NCI-H187 (cell line): ENCODE data around the gene HS1BP3.

Experiments
- DNase-seq, 2 experiments: peaks; one replicate each; lab custom pipeline; 2025; lab: John Stamatoyannopoulos, UW

HS1BP3 gene

GRCh38 chr2:20674974-20675679, 24.2 kb upstream of the HS1BP3 start:
- no peak for DNase-seq

GRCh38 chr2:20674309-20674965, 23.5 kb upstream of the HS1BP3 start:
- DNase-seq, result no peak

- no peak for DNase-seq
Measured at GRCh38 chr2:20673686-20674308, 22.9 kb upstream of the HS1BP3 start.

- DNase-seq, result no peak
Measured at GRCh38 chr2:20672201-20672951, 21.5 kb upstream of the HS1BP3 start.

GRCh38 chr2:20671736-20672080, 20.8 kb upstream of the HS1BP3 start:
- no peak for DNase-seq

GRCh38 chr2:20671036-20671735, 20.3 kb upstream of the HS1BP3 start:
- DNase-seq, result no peak

GRCh38 chr2:20670315-20671035, 19.6 kb upstream of the HS1BP3 start:
- no peak for DNase-seq

- no peak for DNase-seq
Measured at GRCh38 chr2:20669562-20670314, 18.8 kb upstream of the HS1BP3 start.

GRCh38 chr2:20668871-20669475, 18.1 kb upstream of the HS1BP3 start:
- DNase-seq, result no peak

- DNase-seq, result no peak
Measured at GRCh38 chr2:20668451-20668850, 17.6 kb upstream of the HS1BP3 start.

GRCh38 chr2:20667531-20668401, 16.9 kb upstream of the HS1BP3 start:
- DNase-seq, result no peak

GRCh38 chr2:20667151-20667530, 16.2 kb upstream of the HS1BP3 start:
- no peak for DNase-seq

GRCh38 chr2:20666304-20667150, 15.6 kb upstream of the HS1BP3 start, which contains the start of gene GDF7:
GDF7 (plus strand) TSS chr2:20667144; CDS start chr2:20667240, 96 bp downstream.
- no peak for DNase-seq

- no peak for DNase-seq
Measured at GRCh38 chr2:20666005-20666303, 15.1 kb upstream of the HS1BP3 start.

GRCh38 chr2:20665243-20666004, 14.5 kb upstream of the HS1BP3 start:
- no peak for DNase-seq

- no peak for DNase-seq
Measured at GRCh38 chr2:20664431-20665242, 13.7 kb upstream of the HS1BP3 start.

GRCh38 chr2:20664071-20664390, 13.1 kb upstream of the HS1BP3 start:
- DNase-seq, result no peak
